HG02938 (cell line): ENCODE data around the gene TMC4.
"Not testable (repeated sequence)": the region's sequence is repeated elsewhere in the genome, so short reads cannot be mapped to it uniquely, and the experiment has no call there.

Experiments used
- ATAC-seq: cut with Tn5 transposase; IDR thresholded peaks from one replicate; pipeline ENCODE4 v1.9.1; 2021; ENCODE audit warnings: mild to moderate bottlenecking, moderate library complexity; ENCODE audit not compliant: unreplicated experiment

The TMC4 gene

DNA sequence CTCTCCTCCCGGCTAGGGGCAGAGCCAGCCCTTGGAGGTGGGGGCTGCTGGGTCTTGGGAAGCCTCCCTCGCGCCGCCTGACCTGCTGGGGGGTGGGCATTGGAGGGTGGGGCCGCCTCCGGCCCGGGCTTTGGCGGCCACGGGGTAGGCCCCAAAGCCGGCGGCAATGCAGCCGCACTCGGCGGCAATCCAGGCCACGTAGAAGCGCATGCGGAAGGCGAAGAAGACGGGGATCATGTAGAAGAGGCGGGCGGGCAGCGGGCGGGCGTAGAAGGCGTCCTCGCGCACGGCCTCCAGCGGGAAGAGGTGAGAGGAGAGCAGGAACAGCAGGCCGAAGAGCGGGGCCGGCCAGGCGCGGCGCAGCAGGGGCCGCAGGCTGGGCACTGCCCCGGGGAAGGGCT lies 7.7 kb upstream of the TMC4 start:
- ATAC-seq: no peak

GRCh38 chr19:54179921-54180461 lies 7.0 kb upstream of the TMC4 start:
- no peak for ATAC-seq

DNA sequence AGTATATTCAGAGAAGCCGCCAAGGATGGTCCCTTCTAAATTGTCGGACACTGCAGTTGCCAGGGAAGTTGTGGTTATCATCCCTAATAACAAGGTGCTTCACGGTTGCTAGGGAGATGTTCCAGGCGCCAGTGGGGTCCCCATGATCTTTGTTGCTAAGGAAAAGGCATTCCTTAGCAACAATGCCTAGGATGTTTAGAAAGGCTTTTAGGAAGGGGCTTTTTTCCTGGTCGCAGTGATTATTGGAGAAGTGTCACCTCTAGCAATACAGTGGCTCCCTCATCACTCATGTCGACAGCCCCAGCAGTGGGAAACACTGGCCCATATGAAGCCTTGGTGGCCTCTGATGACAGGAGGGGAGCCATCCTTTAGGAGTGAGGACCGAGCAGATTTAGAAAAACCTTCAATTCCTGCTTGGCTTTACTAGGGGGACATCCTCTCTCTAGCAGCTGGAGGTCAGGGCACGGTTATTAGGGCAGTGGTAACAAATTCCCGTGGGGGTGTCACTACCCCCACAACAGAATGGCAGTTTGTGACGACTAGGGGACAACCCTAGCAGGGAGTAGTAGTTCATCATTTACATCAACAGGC lies 6.4 kb upstream of the TMC4 start:
- no peak for ATAC-seq

- ATAC-seq: no peak
Measured at GRCh38 chr19:54178581-54179261, 5.8 kb upstream of the TMC4 start.

GRCh38 chr19:54173951-54174834 lies 1.2 kb upstream of the TMC4 start:
- no peak for ATAC-seq

- ATAC-seq: no peak
Measured at GRCh38 chr19:54173359-54173699, 369 bp upstream of the TMC4 start.

- not testable (repeated sequence) for ATAC-seq
Measured at GRCh38 chr19:54171736-54172431, 1.1 kb downstream of the TMC4 start.

- ATAC-seq: no peak
Measured at GRCh38 chr19:54169149-54169740, 3.7 kb downstream of the TMC4 start.

- ATAC-seq: no peak
Measured at GRCh38 chr19:54168174-54168917, 4.6 kb downstream of the TMC4 start.

DNA sequence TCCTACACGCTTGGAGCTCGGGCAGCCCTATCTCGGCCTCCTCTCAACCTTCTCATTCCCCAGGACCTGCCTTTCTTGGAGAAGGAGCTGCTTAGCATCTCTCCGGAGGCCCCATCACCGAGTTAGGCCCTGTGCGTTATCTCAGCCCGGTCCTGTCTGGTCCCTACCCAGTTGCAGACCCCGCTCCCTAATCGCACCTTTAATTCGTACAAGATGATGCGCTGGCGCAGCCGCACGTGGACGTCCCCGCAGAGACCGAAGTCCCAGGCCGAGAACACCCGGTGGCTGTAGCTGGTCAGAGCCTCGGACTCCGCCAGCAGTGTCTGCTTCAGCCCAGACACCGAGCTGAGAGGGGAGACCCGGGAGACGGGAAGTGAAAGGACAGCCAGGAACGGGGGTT lies 7.7 kb downstream of the TMC4 start:
- ATAC-seq: no peak

DNA sequence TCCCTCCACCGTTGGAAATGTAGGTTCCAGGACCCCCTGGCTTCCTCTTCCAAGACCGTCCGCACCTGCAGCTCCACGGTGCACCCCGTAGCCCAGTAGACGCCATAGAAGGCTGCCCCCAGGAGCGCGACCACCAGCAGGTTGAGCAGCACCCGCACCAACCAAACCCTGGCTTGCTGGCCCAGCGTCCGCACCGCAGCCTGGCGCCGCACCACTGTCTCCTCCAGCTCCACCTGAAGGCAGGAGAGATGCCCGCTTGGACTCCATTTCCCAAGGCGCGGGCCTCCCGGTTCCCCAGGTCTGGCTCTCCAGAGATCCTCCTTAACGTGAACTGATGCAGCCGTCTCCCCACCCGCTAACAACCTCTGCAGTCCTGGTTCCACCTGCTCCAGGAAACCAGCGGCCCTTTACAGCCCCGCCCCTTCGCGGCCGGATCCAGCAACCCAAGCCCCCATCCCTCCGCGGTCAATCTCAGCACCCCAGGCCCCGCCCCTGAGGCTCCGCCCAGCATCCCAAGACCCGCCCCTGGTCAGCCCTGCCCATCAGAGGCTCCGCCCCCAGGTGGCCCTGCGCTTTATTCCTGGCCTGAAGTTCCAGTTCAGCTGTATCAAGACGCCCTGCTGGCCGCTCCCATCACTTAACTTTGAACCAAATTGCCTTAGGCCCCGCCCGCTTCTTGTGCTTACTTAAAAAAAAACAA lies 8.4 kb downstream of the TMC4 start:
- no peak for ATAC-seq

- no peak for ATAC-seq
Measured at GRCh38 chr19:54162884-54163283, 10.1 kb downstream of the TMC4 start.

- no peak for ATAC-seq
Measured at GRCh38 chr19:54162241-54162805, 10.6 kb downstream of the TMC4 start.

DNA sequence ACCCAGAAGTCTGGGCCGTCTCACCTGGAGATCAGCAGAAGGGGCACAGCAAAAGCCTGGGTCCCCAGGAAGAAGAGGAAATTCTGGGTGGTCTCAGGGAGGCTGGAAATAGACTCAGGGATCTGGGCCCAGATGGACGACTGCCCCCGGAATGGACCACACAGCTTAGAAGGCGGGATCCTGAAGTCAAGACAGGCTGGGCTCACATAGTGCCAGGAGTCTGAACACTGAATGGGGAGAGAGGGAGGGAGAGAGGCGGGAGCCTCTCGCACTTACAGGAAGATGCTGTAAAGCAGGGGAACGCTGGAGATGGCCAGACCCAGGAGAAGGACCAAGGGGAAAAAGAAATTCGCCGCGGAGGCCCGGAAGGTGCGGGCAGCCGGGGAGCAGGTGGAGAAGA lies 12.1 kb downstream of the TMC4 start:
- no peak for ATAC-seq

- no peak for ATAC-seq
Measured at GRCh38 chr19:54160182-54160811, 12.7 kb downstream of the TMC4 start.

DNA sequence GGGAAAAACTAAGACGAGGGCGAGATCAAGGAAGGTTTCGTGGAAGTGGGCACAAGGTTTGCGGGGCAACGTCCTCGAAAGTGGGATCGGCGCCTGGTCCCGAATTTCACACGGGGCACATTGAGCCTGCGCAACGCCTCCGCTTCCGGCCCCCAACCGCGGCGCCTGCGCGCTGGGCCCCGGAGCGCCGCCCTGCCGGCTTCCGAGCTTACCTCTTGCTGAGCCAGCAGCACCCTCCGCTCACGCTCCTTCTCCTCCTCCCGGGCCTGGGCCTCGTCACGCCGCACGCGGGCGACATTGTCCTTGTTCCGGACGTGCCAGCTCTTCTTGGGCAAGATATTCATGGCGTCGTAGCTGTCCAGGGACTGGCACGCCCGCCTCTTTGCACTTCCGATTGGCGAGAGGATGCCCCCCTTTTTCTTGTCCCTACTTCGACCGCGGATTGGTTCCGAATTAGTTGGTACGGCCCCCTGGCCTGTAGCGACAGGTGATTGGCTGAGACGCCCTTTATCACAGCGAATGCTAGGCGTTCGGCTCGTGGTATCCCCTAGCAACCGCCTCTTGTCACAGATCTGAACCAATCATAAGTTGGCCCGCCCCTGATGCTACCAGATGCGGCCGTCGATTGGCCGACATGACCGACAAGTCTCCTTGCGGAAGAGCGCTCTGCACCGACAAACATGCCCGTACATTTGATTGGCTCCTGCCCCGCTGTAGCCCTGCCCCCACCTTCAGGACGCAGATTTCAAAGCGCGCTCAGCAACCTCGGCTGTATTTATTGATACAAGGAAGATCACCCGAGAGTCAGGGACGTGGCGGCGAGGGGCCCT lies 13.4 kb downstream of the TMC4 start, which contains the start of gene LENG1:
TSS of gene LENG1 (minus strand) at position 370 of the 830 bp plus-strand sequence. CDS start at position 344, 26 bp downstream.
- peak; percentile 91 for ATAC-seq

GRCh38 chr19:54158812-54159351 lies 14.1 kb downstream of the TMC4 start:
- no peak for ATAC-seq
